Activated T-cell treated with anti-CD3 and anti-CD28 coated beads, Interleukin-2, amount 50 U/mL, for 24 hours (primary cell): ENCODE results near the gene ABHD15.

ENCODE experiments used
- DNase-seq: peaks from one replicate; pipeline ENCODE4 v3.0.0-alpha.2; 2020
- H3K27ac Mint-ChIP-seq: 2 replicates; pipeline ENCODE4 v1.8.0; 2020; ENCODE audit warnings: mild to moderate bottlenecking, mixed read lengths
- H3K27me3 Mint-ChIP-seq: 2 replicates; pipeline ENCODE4 v1.8.0; 2020; ENCODE audit warnings: mixed read lengths
- H3K36me3 Mint-ChIP-seq: 2 replicates; pipeline ENCODE4 v1.8.0; 2020; ENCODE audit warnings: low read depth, mixed read lengths
- H3K4me1 Mint-ChIP-seq: 2 replicates; pipeline ENCODE4 v1.8.0; 2020; ENCODE audit warnings: low read depth, mixed read lengths
- H3K4me3 Mint-ChIP-seq: 2 replicates; pipeline ENCODE4 v1.8.0; 2020; ENCODE audit warnings: mild to moderate bottlenecking, moderate library complexity, mixed read lengths
- H3K9me3 Mint-ChIP-seq: 2 replicates; pipeline ENCODE4 v1.8.0; 2020; ENCODE audit warnings: mixed read lengths

The ABHD15 gene

DNA sequence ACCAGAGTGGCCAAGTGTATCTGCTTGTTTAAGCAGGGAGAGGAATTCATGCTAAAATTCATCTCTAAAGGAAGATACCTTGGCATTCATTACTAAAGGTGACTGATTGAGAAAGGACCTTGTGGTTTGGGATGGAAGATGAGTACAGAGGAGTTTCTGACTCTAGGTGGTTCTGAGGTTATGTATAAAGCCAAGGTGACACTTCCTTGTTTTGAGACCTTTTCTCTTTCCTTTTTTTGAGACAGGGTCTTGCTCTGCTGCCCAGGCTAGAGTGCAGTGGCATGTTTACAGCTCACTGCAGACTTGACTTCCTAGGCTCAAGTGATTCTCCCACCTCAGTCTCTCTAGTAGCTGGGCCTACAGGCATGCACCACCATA is 9.1 kb downstream of the ABHD15 start:
- H3K27me3 Mint-ChIP-seq: no peaks in the 10 kb centered on the region
- H3K9me3 Mint-ChIP-seq: no peaks in the 10 kb centered on the region
- H3K4me3 Mint-ChIP-seq: no peak overlapping the region
- peaks cover 27% of the 10 kb centered on the region for H3K4me1 Mint-ChIP-seq
- H3K27ac Mint-ChIP-seq: peak overlapping the region; percentile 67
- peaks cover 26% of the 10 kb centered on the region for H3K36me3 Mint-ChIP-seq
- DNase-seq: no peak

DNA sequence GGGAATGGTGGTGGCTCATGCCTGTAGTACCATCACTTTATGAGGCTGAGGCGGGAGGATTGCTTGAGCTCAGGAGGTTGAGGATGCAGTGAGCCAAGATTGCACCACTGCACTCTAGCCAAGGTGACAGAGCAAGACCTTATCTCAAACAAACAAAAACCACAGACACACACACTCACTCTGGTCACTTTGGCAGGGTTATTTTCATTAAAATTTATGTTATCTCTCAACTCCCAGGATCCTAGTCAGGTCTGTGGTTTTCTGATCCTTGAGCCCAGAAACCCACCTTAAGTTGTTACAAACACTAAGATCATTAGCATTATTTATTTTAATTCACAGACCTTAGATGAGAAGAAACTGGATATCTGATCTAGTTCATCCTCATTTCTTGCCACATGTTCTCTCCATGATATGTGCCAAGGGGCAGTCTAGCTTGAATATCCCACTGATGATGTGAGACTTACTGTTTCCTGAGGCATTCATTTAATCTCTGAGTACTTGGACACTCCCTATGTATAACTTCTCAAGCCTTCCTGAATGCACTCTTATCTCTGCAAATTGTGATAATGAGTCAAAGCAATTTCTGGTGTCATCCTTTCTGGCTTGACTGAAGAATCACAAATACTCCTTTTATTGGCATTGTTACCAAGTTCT is 9.6 kb downstream of the ABHD15 start:
- Mint-ChIP-seq H3K4me3 (no peak overlapping the region), H3K36me3 (peaks cover 21% of the 10 kb centered on the region), H3K9me3 (no peaks in the 10 kb centered on the region), H3K27me3 (no peaks in the 10 kb centered on the region), H3K4me1 (peaks cover 22% of the 10 kb centered on the region), H3K27ac (peak overlapping the region; percentile 67)
- no peak for DNase-seq

DNA sequence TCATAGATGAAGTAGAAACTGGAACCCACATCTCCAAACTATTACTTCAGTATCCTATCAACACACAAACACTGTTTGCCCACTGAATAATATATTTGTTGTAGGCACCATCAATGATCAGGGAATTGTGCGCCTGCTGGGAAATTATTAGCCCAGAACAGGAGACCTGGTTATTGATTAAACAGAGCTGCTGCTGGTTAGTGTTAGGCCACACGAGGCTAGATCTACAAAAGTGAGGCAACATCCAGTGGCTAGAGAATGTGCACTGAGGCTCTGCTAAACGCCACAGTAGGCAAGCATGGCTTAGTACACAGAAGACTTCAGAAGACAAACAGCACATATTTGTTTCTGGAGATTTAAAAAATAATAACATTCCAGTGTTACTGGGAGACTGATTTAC is 11.0 kb downstream of the ABHD15 start:
- Mint-ChIP-seq H3K9me3 (no peaks in the 10 kb centered on the region), H3K36me3 (peaks cover 8% of the 10 kb centered on the region), H3K4me3 (no peak overlapping the region), H3K27ac (no peak overlapping the region), H3K27me3 (no peaks in the 10 kb centered on the region), H3K4me1 (peaks cover 15% of the 10 kb centered on the region)
- DNase-seq: no peak

DNA sequence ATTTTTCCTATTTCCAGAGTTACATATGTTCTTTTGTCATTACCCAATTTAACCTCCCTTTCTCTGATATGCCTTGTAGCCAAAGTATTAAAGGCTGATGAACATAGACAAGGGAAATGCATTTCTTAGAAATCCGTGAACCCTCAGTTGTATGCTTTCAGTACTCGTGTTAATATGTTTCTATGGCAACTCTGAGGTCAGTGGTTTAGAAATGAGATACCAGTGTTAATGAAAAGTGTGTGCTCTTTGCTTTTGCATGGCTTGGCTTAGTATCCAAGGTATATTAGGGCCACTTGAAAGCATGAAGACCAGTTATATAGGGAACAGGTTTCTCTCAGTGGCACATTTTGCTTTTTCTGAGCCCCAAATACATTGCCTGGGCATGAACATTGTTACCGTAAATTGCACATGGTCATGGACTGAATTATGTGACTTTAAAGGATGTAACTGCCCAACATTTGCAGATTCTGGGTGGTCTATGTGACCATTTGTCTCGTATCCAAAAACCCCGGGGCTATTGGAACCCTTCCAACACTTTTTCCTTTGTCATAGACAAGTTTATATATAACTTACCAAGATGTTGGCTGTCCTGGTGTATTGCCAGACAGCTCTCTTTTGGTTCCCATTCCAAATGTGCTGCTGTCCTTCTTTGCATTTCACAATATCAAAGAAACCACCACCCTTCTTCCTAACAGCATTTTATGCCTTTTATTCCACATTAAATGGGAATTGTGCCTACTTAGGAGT is 17.5 kb downstream of the ABHD15 start:
- H3K36me3 Mint-ChIP-seq: peaks cover 11% of the 10 kb centered on the region
- no peaks in the 10 kb centered on the region for H3K27me3 Mint-ChIP-seq
- peaks cover 12% of the 10 kb centered on the region for H3K4me1 Mint-ChIP-seq
- no peak for DNase-seq
- no peak overlapping the region for H3K4me3 Mint-ChIP-seq
- H3K27ac Mint-ChIP-seq: no peak overlapping the region
- H3K9me3 Mint-ChIP-seq: no peaks in the 10 kb centered on the region

DNA sequence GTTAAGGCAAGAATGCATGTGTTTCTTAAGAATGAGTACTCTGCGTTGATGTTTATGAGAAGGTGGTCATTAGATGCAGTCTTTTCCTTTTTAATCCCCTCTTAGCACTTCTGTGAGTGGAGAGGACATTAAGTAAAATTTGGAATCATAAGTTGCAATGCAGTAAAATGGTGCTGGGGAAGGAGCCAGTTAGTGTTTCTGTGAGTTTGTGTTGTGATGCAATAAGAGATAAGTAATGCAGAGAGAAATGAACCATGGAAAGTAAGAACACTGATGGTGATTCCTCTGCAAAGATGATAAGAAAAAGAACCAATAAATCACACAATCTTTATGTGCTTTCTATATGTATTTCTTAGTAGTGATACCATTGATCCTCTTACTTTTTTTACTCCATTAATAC is 20.0 kb downstream of the ABHD15 start:
- no peak overlapping the region for H3K27ac Mint-ChIP-seq
- no peaks in the 10 kb centered on the region for H3K9me3 Mint-ChIP-seq
- H3K36me3 Mint-ChIP-seq: peaks cover 35% of the 10 kb centered on the region
- no peak overlapping the region for H3K4me3 Mint-ChIP-seq
- no peak for DNase-seq
- no peaks in the 10 kb centered on the region for H3K27me3 Mint-ChIP-seq
- H3K4me1 Mint-ChIP-seq: peaks cover 12% of the 10 kb centered on the region

DNA sequence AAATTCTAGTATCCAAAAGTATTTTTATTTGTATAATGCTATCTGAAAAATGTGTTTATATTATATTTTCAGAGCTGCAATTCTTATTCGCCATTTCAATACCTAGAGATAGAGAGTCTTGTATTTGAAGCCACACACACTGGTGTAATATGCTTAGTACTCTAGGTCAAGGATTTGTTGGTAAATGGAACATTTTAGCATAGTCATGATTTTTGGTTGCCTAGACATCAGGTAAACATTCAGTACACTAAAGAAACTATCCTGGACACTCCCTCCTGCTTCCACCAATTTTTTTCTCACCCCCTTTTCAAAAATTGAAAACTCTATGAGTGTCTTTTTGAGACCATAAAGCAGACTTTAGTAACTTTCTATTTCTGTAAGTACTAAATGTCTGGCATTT is 20.8 kb downstream of the ABHD15 start:
- H3K4me3 Mint-ChIP-seq: no peak overlapping the region
- no peak for DNase-seq
- peaks cover 12% of the 10 kb centered on the region for H3K4me1 Mint-ChIP-seq
- no peaks in the 10 kb centered on the region for H3K9me3 Mint-ChIP-seq
- H3K36me3 Mint-ChIP-seq: peaks cover 35% of the 10 kb centered on the region
- H3K27ac Mint-ChIP-seq: no peak overlapping the region
- H3K27me3 Mint-ChIP-seq: no peaks in the 10 kb centered on the region

DNA sequence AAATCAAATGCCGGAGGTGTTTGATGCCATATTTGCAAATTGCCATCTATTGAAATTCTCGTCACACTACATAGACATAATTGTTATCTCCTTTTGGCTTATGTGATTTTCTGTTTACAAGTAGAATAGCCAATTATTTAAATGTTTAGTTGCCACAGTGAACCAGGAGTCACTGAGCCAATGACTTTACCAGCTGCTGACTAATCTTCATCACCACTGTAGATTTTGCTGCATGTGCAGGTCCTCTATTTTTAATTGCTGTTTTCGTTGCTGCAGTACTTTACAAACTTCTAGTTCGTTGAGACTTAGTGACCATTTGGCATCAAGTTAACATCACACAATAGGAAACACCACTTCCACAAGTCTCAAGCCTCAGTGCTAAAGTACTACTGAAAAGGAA is 22.8 kb downstream of the ABHD15 start:
- Mint-ChIP-seq H3K4me3 (no peak overlapping the region), H3K9me3 (no peaks in the 10 kb centered on the region), H3K27ac (no peak overlapping the region), H3K27me3 (no peaks in the 10 kb centered on the region), H3K4me1 (peaks cover 6% of the 10 kb centered on the region), H3K36me3 (peaks cover 46% of the 10 kb centered on the region)
- no peak for DNase-seq

DNA sequence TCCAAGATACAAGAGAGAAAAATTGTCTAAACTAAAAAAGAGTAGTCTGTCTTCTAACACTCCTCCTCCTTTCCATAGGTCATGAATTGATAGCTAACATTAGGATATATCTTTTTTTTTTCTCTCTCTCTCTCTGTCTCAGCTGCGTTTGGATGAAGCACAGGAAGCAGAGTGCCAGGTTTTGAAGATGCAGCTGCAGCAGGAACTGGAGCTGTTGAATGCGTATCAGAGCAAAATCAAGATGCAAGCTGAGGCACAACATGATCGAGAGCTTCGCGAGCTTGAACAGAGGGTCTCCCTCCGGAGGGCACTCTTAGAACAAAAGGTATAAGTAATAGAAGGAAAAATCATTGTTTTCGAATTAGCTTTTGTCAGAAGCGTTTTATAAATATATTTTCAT is 32.9 kb downstream of the ABHD15 start:
- H3K27ac Mint-ChIP-seq: peak overlapping the region; percentile 10

DNA sequence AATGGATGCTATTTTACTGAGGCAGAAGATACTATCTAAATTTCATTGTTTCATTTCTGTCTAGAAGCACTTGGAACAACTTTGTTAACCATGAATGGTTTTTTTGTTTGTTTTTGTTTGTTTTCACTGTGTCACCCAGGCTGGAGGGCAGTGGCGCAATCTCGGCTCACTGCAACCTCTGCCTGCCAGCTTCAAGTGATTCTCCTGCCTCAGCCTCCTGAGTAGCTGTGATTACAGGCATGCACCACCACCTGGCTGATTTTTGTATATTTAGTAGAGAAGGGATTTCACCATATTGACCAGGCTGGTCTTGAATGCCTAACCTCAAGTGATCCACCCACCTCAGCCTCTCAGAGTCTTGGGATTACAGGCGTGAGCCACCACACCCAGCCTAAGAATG is 40.5 kb downstream of the ABHD15 start:
- H3K4me1 Mint-ChIP-seq: no peaks in the 10 kb centered on the region
- no peak overlapping the region for H3K27ac Mint-ChIP-seq
- DNase-seq: no peak
- no peak overlapping the region for H3K4me3 Mint-ChIP-seq
- H3K27me3 Mint-ChIP-seq: no peaks in the 10 kb centered on the region
- no peaks in the 10 kb centered on the region for H3K9me3 Mint-ChIP-seq
- peaks cover 69% of the 10 kb centered on the region for H3K36me3 Mint-ChIP-seq

More for the DNA sequence above, 32.9 kb downstream of the ABHD15 start:
- peaks cover 56% of the 10 kb centered on the region for H3K36me3 Mint-ChIP-seq
- no peak for DNase-seq
- no peaks in the 10 kb centered on the region for H3K4me1 Mint-ChIP-seq
- no peaks in the 10 kb centered on the region for H3K27me3 Mint-ChIP-seq
- no peaks in the 10 kb centered on the region for H3K9me3 Mint-ChIP-seq
- no peak overlapping the region for H3K4me3 Mint-ChIP-seq

DNA sequence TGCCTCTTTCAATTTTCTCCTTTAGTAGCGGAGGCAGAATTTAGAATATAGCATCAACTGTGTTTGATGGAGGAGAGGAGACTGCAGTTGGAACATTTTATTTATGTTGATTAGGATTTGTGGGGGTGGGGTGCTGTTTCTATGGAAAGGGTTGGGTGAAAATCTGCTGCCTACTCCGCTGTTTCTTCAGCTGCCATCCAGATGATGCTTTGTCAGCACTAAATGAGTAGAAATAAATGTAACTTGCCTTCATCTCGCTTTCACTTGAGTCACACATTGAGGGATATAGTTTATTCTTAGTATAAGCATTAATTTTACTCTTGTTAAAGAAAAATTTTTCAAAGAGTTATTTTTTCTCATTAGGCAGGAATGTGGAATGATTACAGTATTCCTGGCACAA is 42.1 kb downstream of the ABHD15 start:
- Mint-ChIP-seq H3K27me3 (no peaks in the 10 kb centered on the region), H3K4me3 (no peak overlapping the region), H3K4me1 (no peaks in the 10 kb centered on the region), H3K9me3 (no peaks in the 10 kb centered on the region), H3K36me3 (peaks cover 67% of the 10 kb centered on the region), H3K27ac (no peak overlapping the region)
- DNase-seq: no peak

DNA sequence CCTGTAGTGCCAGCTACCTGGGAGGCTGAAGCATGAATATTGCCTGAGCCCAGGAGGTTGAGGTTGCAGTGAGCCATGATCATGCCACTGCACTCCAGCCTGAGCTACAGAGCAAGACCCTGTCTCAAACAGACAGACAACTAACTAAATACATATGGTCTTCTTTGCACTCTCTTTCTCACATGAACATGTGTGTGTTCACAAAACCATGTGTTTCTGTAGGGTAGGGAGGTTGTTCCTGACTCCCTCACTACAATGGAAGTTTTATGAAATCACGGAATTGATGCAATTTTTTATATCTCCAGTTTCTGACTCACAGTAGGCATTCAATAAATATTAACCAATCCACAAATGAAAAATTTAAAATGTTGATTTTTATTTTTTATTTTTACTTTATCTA is 48.5 kb downstream of the ABHD15 start:
- H3K27ac Mint-ChIP-seq: peak overlapping the region; percentile 22
- H3K4me1 Mint-ChIP-seq: no peaks in the 10 kb centered on the region
- peaks cover 71% of the 10 kb centered on the region for H3K36me3 Mint-ChIP-seq
- DNase-seq: no peak
- H3K9me3 Mint-ChIP-seq: no peaks in the 10 kb centered on the region
- H3K4me3 Mint-ChIP-seq: no peak overlapping the region
- H3K27me3 Mint-ChIP-seq: no peaks in the 10 kb centered on the region

DNA sequence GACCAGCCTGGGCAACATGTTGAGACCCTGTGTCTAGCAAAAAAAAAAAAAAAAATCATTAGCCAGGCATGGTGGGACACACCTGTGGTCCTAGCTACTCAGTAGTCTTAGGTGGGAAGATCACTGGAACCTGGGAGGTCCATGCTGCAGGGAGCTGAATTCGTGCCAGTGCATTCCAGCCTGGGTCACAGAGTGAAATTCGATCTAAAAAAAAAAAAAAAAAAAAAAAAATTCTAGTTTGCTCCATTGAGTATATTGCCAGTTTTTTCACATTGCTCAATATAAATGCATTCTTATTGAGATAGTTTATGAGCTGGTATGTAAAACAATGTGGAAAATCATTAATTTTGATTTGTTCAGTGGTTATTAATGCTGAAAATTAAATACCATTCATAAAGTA is 52.0 kb downstream of the ABHD15 start:
- no peak overlapping the region for H3K4me3 Mint-ChIP-seq
- H3K27me3 Mint-ChIP-seq: no peaks in the 10 kb centered on the region
- no peak overlapping the region for H3K27ac Mint-ChIP-seq
- no peak for DNase-seq
- H3K4me1 Mint-ChIP-seq: no peaks in the 10 kb centered on the region
- H3K9me3 Mint-ChIP-seq: no peaks in the 10 kb centered on the region
- H3K36me3 Mint-ChIP-seq: peaks cover 68% of the 10 kb centered on the region

DNA sequence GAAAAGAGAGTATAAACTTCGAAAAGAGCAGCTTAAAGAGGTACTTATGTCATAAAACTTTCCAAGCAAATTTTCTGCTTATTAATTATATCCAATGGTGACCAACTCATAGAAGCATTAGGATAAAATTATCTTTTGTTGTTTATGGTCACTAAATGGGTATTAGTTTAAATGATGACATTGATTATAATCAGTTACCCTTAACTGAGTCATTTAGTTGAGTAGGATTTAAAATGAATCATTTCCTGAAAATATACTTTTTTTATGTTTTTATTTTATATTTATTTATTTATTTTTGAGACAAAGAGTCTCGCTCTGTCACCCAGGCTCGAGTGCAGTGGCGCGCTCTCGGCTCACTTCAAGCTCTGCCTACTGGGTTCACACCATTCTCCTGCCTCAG is 55.9 kb downstream of the ABHD15 start:
- Mint-ChIP-seq H3K27me3 (no peaks in the 10 kb centered on the region), H3K27ac (peak overlapping the region; percentile 22), H3K4me3 (no peak overlapping the region), H3K36me3 (peaks cover 68% of the 10 kb centered on the region), H3K4me1 (no peaks in the 10 kb centered on the region), H3K9me3 (no peaks in the 10 kb centered on the region)
- no peak for DNase-seq
